ENCODE measurements around the gene MLXIP.

The MLXIP gene

DNA sequence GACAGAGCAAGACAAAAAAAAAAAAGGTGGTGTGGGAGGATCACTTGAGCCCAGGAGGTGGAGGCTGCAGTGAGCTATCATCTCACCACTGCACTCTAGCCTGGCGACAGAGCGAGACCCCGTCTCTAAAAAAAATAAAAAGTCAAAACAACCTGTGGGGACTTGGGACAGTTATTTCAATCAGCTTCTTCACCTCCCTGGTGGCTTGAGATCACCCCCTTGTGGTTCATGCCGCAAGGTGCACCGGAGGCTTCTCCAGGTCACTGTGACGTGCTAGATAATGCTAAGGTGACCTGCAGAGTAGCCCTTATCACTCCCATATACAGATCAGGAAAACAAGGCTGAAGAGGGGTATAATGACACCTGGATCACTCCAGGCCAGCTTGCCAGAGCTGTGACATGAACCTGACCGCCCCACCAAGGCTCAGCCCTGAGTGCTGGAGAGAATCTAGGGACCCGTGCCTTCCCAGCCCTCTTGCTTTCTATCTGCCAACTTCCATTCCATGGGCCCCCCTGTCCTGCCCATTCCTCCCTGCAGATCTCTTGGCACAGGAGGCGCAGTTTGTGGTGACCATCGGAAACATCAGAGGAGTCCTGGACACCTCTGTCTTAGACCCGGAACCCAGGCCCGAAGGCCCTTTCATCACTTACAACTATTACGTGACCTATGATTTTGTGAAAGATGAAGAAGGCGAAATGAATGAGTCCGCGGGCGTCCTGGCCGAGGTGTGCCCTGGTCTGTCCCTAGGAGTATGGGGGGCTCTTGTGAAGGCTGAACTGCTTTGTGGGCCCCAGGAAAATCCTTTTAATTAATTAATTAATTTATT, 112.5 kb downstream of the MLXIP start:
- TF ChIP-seq ZNF169 (tag by site-specific recombination; IDR thresholded peaks at IDR 0.05) = no peak
- TF ChIP-seq ZBTB20 (tag by site-specific recombination; IDR thresholded peaks at IDR 0.05) = no peak
- peak; percentile 78 for TF ChIP-seq ZNF654 (tag by site-specific recombination; IDR thresholded peaks at IDR 0.05; ENCODE audit: low read depth)
- TF ChIP-seq SCRT2 (tag by site-specific recombination; IDR thresholded peaks at IDR 0.05) = peak; percentile 73
- no peak for TF ChIP-seq ZNF302 (tag by site-specific recombination; IDR thresholded peaks at IDR 0.05; ENCODE audit: low read depth)
- TF ChIP-seq ZNF266 (tag by site-specific recombination; IDR thresholded peaks at IDR 0.05; ENCODE audit: low read depth) = no peak
- no peak for TF ChIP-seq ZNF223 (tag by site-specific recombination; IDR thresholded peaks at IDR 0.05)
- no peak for TF ChIP-seq KLF1 (tag by site-specific recombination; IDR thresholded peaks at IDR 0.05)
- TF ChIP-seq SCRT1 (tag by site-specific recombination; IDR thresholded peaks at IDR 0.05; ENCODE audit: borderline replicate concordance) = peak; percentile 67
- TF ChIP-seq, protein P1, sequence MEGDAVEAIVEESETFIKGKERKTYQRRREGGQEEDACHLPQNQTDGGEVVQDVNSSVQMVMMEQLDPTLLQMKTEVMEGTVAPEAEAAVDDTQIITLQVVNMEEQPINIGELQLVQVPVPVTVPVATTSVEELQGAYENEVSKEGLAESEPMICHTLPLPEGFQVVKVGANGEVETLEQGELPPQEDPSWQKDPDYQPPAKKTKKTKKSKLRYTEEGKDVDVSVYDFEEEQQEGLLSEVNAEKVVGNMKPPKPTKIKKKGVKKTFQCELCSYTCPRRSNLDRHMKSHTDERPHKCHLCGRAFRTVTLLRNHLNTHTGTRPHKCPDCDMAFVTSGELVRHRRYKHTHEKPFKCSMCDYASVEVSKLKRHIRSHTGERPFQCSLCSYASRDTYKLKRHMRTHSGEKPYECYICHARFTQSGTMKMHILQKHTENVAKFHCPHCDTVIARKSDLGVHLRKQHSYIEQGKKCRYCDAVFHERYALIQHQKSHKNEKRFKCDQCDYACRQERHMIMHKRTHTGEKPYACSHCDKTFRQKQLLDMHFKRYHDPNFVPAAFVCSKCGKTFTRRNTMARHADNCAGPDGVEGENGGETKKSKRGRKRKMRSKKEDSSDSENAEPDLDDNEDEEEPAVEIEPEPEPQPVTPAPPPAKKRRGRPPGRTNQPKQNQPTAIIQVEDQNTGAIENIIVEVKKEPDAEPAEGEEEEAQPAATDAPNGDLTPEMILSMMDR (tag by site-specific recombination; IDR thresholded peaks at IDR 0.05) = peak; percentile 62
- ChIA-PET CTCF (interaction anchor here (0.6 to 3.2 kb wide), 30 partner anchors 8 to 1590 kb away, joined by 3 to 12 read pairs (median 4); partner anchors contain the start of genes DIABLO and LRRC43), POLR2A (no interaction called here)
- Histone ChIP-seq H3K9me3 (ENCODE audit: control insufficient read depth, insufficient read depth, low read depth, low read length) (no peaks in the 10 kb centered on the region), H3K4me3 (ENCODE audit: low read depth, low read length) (no peak overlapping the region), H3K36me3 (ENCODE audit: control insufficient read depth in 2 of 2, insufficient read depth in 1 of 2, low read length in 2 of 2) (no peaks in the 10 kb centered on the region), H3K4me1 (ENCODE audit: control insufficient read depth, insufficient read depth, low read length) (no peaks in the 10 kb centered on the region), H3K27ac (ENCODE audit: extremely low read depth, low read depth, low read length) (no peak overlapping the region)

DNA sequence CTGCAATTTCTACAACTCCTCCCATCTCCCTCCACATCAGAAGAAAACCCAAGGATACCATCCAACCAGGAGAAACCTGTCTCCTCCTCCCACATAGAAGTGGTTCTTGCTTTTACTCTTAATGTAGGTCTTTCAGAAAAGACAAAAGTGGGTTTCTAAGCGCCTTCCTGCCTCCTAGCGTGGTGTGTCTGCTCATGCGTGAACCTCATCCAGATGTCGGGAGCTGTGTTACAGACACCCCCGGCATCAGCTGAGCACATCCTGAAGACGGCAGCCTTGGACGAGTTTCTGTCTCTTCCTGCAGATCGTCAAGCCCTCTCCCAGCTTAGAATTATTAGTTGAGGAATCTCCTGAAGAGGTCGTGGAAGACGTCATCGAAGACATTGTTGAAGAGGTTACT, 113.9 kb downstream of the MLXIP start:
- CTCF ChIA-PET = interaction anchor here (0.6 to 3.2 kb wide), 6 partner anchors 18 to 138 kb away, joined by 3 to 10 read pairs (median 4); no protein-coding TSS in a partner anchor
- POLR2A ChIA-PET = interaction anchor here (0.7 kb wide), 1 partner anchor 308 kb away, joined by 11 read pairs; no protein-coding TSS in a partner anchor

DNA sequence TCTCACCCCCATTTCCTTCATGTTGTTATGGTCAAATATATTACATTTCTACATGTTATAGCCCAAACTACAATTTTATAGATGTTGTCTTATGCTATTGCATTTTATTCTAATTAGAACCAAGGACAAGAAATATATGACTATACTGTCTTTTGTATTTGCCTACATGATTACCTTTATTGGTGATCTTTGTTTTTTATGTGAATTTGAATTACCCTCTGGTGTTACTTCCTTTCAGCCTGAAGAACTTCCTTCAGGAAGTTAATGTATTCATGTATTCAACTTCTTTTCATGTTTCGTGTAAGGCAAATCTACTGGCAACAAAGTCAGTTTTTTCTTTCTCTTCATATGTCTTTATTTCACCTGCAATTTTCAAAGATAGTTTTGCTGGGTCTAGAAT, 116.2 kb downstream of the MLXIP start:
- H3K4me3 ChIP-seq (ENCODE audit: low read depth, low read length) = no peak overlapping the region
- POLR2A ChIA-PET = interaction anchor here (1.2 kb wide), 1 partner anchor 31 kb away, joined by 4 read pairs; the partner anchor contains the start of gene DIABLO
- H3K27ac ChIP-seq (ENCODE audit: extremely low read depth, low read depth, low read length) = no peak overlapping the region
- no peaks in the 10 kb centered on the region for H3K9me3 ChIP-seq (ENCODE audit: control insufficient read depth, insufficient read depth, low read depth, low read length)
- CTCF ChIA-PET = interaction anchor here (0.6 kb wide), 1 partner anchor 84 kb away, joined by 4 read pairs; no protein-coding TSS in a partner anchor
- H3K36me3 ChIP-seq (ENCODE audit: control insufficient read depth in 2 of 2, insufficient read depth in 1 of 2, low read length in 2 of 2) = no peaks in the 10 kb centered on the region
- no peaks in the 10 kb centered on the region for H3K4me1 ChIP-seq (ENCODE audit: control insufficient read depth, insufficient read depth, low read length)
- TF ChIP-seq, protein P2, sequence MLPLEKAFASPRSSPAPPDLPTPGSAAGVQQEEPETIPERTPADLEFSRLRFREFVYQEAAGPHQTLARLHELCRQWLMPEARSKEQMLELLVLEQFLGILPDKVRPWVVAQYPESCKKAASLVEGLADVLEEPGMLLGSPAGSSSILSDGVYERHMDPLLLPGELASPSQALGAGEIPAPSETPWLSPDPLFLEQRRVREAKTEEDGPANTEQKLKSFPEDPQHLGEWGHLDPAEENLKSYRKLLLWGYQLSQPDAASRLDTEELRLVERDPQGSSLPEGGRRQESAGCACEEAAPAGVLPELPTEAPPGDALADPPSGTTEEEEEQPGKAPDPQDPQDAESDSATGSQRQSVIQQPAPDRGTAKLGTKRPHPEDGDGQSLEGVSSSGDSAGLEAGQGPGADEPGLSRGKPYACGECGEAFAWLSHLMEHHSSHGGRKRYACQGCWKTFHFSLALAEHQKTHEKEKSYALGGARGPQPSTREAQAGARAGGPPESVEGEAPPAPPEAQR (tag by site-specific recombination; IDR thresholded peaks at IDR 0.05) = no peak
- TF ChIP-seq ZNF311 (tag by site-specific recombination; IDR thresholded peaks at IDR 0.05; ENCODE audit: borderline replicate concordance) (no peak), ZFP69B (tag by site-specific recombination; IDR thresholded peaks at IDR 0.05) (no peak), ZEB2 (tag by site-specific recombination; IDR thresholded peaks at IDR 0.05) (no peak), HOXD13 (CRISPR knock-in tag; IDR thresholded peaks at IDR 0.05; ENCODE audit: borderline replicate concordance) (no peak), ZNF214 (tag by site-specific recombination; IDR thresholded peaks at IDR 0.05; ENCODE audit: borderline replicate concordance) (no peak), GLI2 (tag by site-specific recombination; IDR thresholded peaks at IDR 0.05; ENCODE audit: borderline replicate concordance, low read depth) (no peak), HOXA7 (CRISPR knock-in tag; IDR thresholded peaks at IDR 0.05; ENCODE audit: borderline replicate concordance) (no peak), ZFP37 (tag by site-specific recombination; IDR thresholded peaks at IDR 0.05) (no peak), ZNF510 (tag by site-specific recombination; IDR thresholded peaks at IDR 0.05; ENCODE audit: insufficient replicate concordance) (no peak), ZNF138 (tag by site-specific recombination; IDR thresholded peaks at IDR 0.05; ENCODE audit: borderline replicate concordance) (no peak), ZNF843 (tag by site-specific recombination; IDR thresholded peaks at IDR 0.05) (no peak), ZNF416 (tag by site-specific recombination; IDR thresholded peaks at IDR 0.05) (no peak), ZNF549 (tag by site-specific recombination; IDR thresholded peaks at IDR 0.05) (no peak)

More for the DNA sequence above, 113.9 kb downstream of the MLXIP start:
- H3K27ac ChIP-seq (ENCODE audit: extremely low read depth, low read depth, low read length) = no peak overlapping the region
- TF ChIP-seq SCRT1 (tag by site-specific recombination; IDR thresholded peaks at IDR 0.05; ENCODE audit: borderline replicate concordance) (no peak), ZNF174 (tag by site-specific recombination; IDR thresholded peaks at IDR 0.05) (no peak), ZNF785 (tag by site-specific recombination; IDR thresholded peaks at IDR 0.05) (no peak), ZIC2 (tag by site-specific recombination; IDR thresholded peaks at IDR 0.05) (no peak), WT1 (tag by site-specific recombination; IDR thresholded peaks at IDR 0.05) (no peak), ZNF837 (tag by site-specific recombination; IDR thresholded peaks at IDR 0.05) (no peak), ZNF114 (tag by site-specific recombination; IDR thresholded peaks at IDR 0.05) (no peak)
- TF ChIP-seq, protein P3, sequence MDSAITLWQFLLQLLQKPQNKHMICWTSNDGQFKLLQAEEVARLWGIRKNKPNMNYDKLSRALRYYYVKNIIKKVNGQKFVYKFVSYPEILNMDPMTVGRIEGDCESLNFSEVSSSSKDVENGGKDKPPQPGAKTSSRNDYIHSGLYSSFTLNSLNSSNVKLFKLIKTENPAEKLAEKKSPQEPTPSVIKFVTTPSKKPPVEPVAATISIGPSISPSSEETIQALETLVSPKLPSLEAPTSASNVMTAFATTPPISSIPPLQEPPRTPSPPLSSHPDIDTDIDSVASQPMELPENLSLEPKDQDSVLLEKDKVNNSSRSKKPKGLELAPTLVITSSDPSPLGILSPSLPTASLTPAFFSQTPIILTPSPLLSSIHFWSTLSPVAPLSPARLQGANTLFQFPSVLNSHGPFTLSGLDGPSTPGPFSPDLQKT (IDR thresholded peaks at IDR 0.05; ENCODE audit: borderline replicate concordance, low read depth, low read length) = no peak
- no peaks in the 10 kb centered on the region for H3K4me1 ChIP-seq (ENCODE audit: control insufficient read depth, insufficient read depth, low read length)
- no peaks in the 10 kb centered on the region for H3K9me3 ChIP-seq (ENCODE audit: control insufficient read depth, insufficient read depth, low read depth, low read length)
- no peaks in the 10 kb centered on the region for H3K36me3 ChIP-seq (ENCODE audit: control insufficient read depth in 2 of 2, insufficient read depth in 1 of 2, low read length in 2 of 2)
- H3K4me3 ChIP-seq (ENCODE audit: low read depth, low read length) = no peak overlapping the region

Measured in HEK293 (cell line).